ENCODE results near the gene SIPA1L2.

SIPA1L2 gene

GRCh38 chr1:232630047-232630893 is at the start of gene SIPA1L2:
Gene SIPA1L2, minus strand, starts transcription at chr1:232630133. Its CDS starts 114,794 bp downstream, at chr1:232515339.
- in situ Hi-C loops (cut with HindIII; ENCODE audit: low sequenced_read_pairs), result no loop called here

- in situ Hi-C loops (cut with HindIII; ENCODE audit: low sequenced_read_pairs), result no loop called here
Observed at GRCh38 chr1:232678185-232678886, 48.4 kb upstream of the SIPA1L2 start.

- in situ Hi-C loops (cut with HindIII; ENCODE audit: low sequenced_read_pairs), result no loop called here
Observed at GRCh38 chr1:232676307-232676706, 46.4 kb upstream of the SIPA1L2 start.

GRCh38 chr1:232675898-232676297 is 46.0 kb upstream of the SIPA1L2 start:
- in situ Hi-C loops (cut with HindIII; ENCODE audit: low sequenced_read_pairs), result no loop called here

- in situ Hi-C loops (cut with HindIII; ENCODE audit: low sequenced_read_pairs), result no loop called here
Observed at GRCh38 chr1:232675260-232675659, 45.3 kb upstream of the SIPA1L2 start.

GRCh38 chr1:232673256-232673655 is 43.3 kb upstream of the SIPA1L2 start:
- in situ Hi-C loops (cut with HindIII; ENCODE audit: low sequenced_read_pairs), result no loop called here

GRCh38 chr1:232669981-232670747 is 40.2 kb upstream of the SIPA1L2 start:
- in situ Hi-C loops (cut with HindIII; ENCODE audit: low sequenced_read_pairs), result no loop called here

GRCh38 chr1:232667778-232668165 is 37.8 kb upstream of the SIPA1L2 start:
- in situ Hi-C loops (cut with HindIII; ENCODE audit: low sequenced_read_pairs), result no loop called here

GRCh38 chr1:232667094-232667777 is 37.3 kb upstream of the SIPA1L2 start:
- in situ Hi-C loops (cut with HindIII; ENCODE audit: low sequenced_read_pairs), result no loop called here

- in situ Hi-C loops (cut with HindIII; ENCODE audit: low sequenced_read_pairs), result no loop called here
Observed at GRCh38 chr1:232664844-232665777, 35.2 kb upstream of the SIPA1L2 start.

GRCh38 chr1:232662910-232663309 is 33.0 kb upstream of the SIPA1L2 start:
- in situ Hi-C loops (cut with HindIII; ENCODE audit: low sequenced_read_pairs), result no loop called here

GRCh38 chr1:232658386-232658785 is 28.5 kb upstream of the SIPA1L2 start:
- in situ Hi-C loops (cut with HindIII; ENCODE audit: low sequenced_read_pairs), result no loop called here

- in situ Hi-C loops (cut with HindIII; ENCODE audit: low sequenced_read_pairs), result no loop called here
Observed at GRCh38 chr1:232657426-232658005, 27.6 kb upstream of the SIPA1L2 start.

GRCh38 chr1:232655746-232656085 is 25.8 kb upstream of the SIPA1L2 start:
- in situ Hi-C loops (cut with HindIII; ENCODE audit: low sequenced_read_pairs), result no loop called here

GRCh38 chr1:232655028-232655745 is 25.3 kb upstream of the SIPA1L2 start:
- in situ Hi-C loops (cut with HindIII; ENCODE audit: low sequenced_read_pairs), result no loop called here

GRCh38 chr1:232653789-232654188 is 23.9 kb upstream of the SIPA1L2 start:
- in situ Hi-C loops (cut with HindIII; ENCODE audit: low sequenced_read_pairs), result no loop called here

- in situ Hi-C loops (cut with HindIII; ENCODE audit: low sequenced_read_pairs), result no loop called here
Observed at GRCh38 chr1:232650845-232651244, 20.9 kb upstream of the SIPA1L2 start.

GRCh38 chr1:232650418-232650817 is 20.5 kb upstream of the SIPA1L2 start:
- in situ Hi-C loops (cut with HindIII; ENCODE audit: low sequenced_read_pairs), result no loop called here

- in situ Hi-C loops (cut with HindIII; ENCODE audit: low sequenced_read_pairs), result no loop called here
Observed at GRCh38 chr1:232648316-232648715, 18.4 kb upstream of the SIPA1L2 start.

Measured in DLD1 (cell line).